Suprapubic skin (tissue), 3 donors: ENCODE results near the gene ST6GAL1.

Source experiments
- POLR2A ChIP-seq, 2 donors: fragments of 450-650 bp; IDR thresholded peaks; one replicate each; pipeline ENCODE4 v1.6.1; 2017; ENCODE audit warnings: antibody characterized with exemption in 2 of 2, mild to moderate bottlenecking in 2 of 2, moderate library complexity in 2 of 2
- TF ChIP-seq, protein P1 (sequence below), 2 donors: fragments of 200-600 bp in 1 of 2; fragments of 450-650 bp in 1 of 2; sonication (generic) in 1 of 2; IDR thresholded peaks; one replicate each; pipeline ENCODE4 v1.5.1; 2016 to 2019; ENCODE audit warnings: antibody characterized with exemption in 2 of 2, mild to moderate bottlenecking in 1 of 2, moderate library complexity in 1 of 2

DNA sequence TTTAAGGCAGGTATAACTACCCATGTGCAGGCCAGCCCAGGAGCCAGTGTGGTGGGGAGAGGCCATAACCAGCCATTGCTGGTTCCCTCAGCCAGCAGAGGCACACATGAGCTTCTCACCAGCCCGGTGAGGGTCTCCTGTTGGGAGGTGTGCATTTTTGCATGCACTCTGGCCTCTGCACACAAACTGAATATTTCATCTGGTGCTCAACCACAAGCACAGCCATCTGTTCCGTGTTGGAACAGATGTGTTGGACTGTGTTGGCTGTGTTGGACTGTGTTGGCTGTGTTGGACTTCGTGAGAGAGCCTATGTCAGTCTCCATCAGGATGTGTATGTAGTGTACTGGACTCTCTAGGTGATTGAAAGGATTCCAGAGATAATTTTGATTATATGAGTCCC lies 141.8 kb downstream of the ST6GAL1 start:
- TF ChIP-seq, protein P1, sequence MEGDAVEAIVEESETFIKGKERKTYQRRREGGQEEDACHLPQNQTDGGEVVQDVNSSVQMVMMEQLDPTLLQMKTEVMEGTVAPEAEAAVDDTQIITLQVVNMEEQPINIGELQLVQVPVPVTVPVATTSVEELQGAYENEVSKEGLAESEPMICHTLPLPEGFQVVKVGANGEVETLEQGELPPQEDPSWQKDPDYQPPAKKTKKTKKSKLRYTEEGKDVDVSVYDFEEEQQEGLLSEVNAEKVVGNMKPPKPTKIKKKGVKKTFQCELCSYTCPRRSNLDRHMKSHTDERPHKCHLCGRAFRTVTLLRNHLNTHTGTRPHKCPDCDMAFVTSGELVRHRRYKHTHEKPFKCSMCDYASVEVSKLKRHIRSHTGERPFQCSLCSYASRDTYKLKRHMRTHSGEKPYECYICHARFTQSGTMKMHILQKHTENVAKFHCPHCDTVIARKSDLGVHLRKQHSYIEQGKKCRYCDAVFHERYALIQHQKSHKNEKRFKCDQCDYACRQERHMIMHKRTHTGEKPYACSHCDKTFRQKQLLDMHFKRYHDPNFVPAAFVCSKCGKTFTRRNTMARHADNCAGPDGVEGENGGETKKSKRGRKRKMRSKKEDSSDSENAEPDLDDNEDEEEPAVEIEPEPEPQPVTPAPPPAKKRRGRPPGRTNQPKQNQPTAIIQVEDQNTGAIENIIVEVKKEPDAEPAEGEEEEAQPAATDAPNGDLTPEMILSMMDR (IDR thresholded peaks at IDR 0.05), result no peak
- TF ChIP-seq POLR2A (IDR thresholded peaks at IDR 0.05), result no peak
